Astrocyte of the cerebellum (primary cell): ENCODE measurements around the gene FAM221B.

Experiments
- DNase-seq: peaks from one replicate; pipeline ENCODE4 v3.0.0-alpha.2; 2011; ENCODE audit warnings: low read depth
- H3K4me3 ChIP-seq: 2 replicates; pipeline ENCODE4 v1.5.1; 2011; ENCODE audit warnings: mild to moderate bottlenecking, low read depth, low read length, moderate library complexity
- CTCF ChIP-seq: IDR thresholded peaks from 2 replicates; pipeline ENCODE4 v1.5.1; 2012; ENCODE audit warnings: low read length, low read depth, moderate library complexity, mild to moderate bottlenecking; ENCODE audit errors: missing control alignments
- in situ Hi-C: cut with HindIII; loops from 2 replicates; pipeline ENCODE4 v1.10.0; 2017; ENCODE audit warnings: low sequenced_read_pairs

Gene FAM221B

GRCh38 chr9:35835216-35835632, 6.7 kb upstream of the FAM221B start:
- in situ Hi-C loops: no loop called here
- H3K4me3 ChIP-seq: no peak overlapping the region
- DNase-seq: no peak
- peak; percentile 16 for TF ChIP-seq CTCF

GRCh38 chr9:35834260-35835215, 6.0 kb upstream of the FAM221B start:
- in situ Hi-C loops: no loop called here
- TF ChIP-seq CTCF: no peak
- H3K4me3 ChIP-seq: no peak overlapping the region
- no peak for DNase-seq

- no peak for TF ChIP-seq CTCF
- in situ Hi-C loops: no loop called here
- no peak for DNase-seq
- no peak overlapping the region for H3K4me3 ChIP-seq
Observed at GRCh38 chr9:35832814-35833213, 4.3 kb upstream of the FAM221B start.

- TF ChIP-seq CTCF: no peak
- in situ Hi-C loops: no loop called here
- DNase-seq: no peak
- H3K4me3 ChIP-seq: no peak overlapping the region
Observed at GRCh38 chr9:35831040-35831439, 2.5 kb upstream of the FAM221B start.

- in situ Hi-C loops: loop anchor here (5.0 kb wide), 1 partner anchor 38 kb away; no protein-coding TSS in a partner anchor
- DNase-seq: no peak
- no peak for TF ChIP-seq CTCF
- H3K4me3 ChIP-seq: peak overlapping the region; percentile 63
Observed at GRCh38 chr9:35829764-35830096, 1.2 kb upstream of the FAM221B start.

GRCh38 chr9:35829084-35829763, 692 bp upstream of the FAM221B start, which contains the start of gene TMEM8B:
Gene TMEM8B (plus strand): TSS chr9:35829228. CDS start chr9:35829448, 220 bp downstream.
- in situ Hi-C loops: loop anchor here (5.0 kb wide), 1 partner anchor 38 kb away; no protein-coding TSS in a partner anchor
- peak within 1 kb of the TSS; percentile 63 for H3K4me3 ChIP-seq
- DNase-seq: peak; percentile 70
- TF ChIP-seq CTCF: no peak
